Adrenal gland (tissue), 5 donors: Measurements from ENCODE around the gene PYURF.

Experiments
- CTCF ChIP-seq, 6 experiments: fragments of 450-650 bp in 4 of 6; fragments of 200-600 bp in 2 of 6; sonication (generic) in 1 of 6; IDR thresholded peaks; 1 replicate in 5 of 6; 2 replicates in 1 of 6; pipeline versions ENCODE4 v1.5.1 to v1.8.0; 2016 to 2021; ENCODE audit warnings: antibody characterized with exemption in 6 of 6, mild to moderate bottlenecking in 2 of 6, moderate library complexity in 1 of 6
- POLR2A ChIP-seq, 2 donors: fragments of 450-650 bp; IDR thresholded peaks; one replicate each; pipeline ENCODE4 v1.6.1; 2017; ENCODE audit warnings: antibody characterized with exemption in 2 of 2, mild to moderate bottlenecking in 2 of 2, moderate library complexity in 1 of 2
- donor health status: DM: no; HTN: no; CAD: no.

- no peak for TF ChIP-seq CTCF (IDR thresholded peaks at IDR 0.05)
- no peak for TF ChIP-seq POLR2A (IDR thresholded peaks at IDR 0.05)
Observed at GRCh38 chr4:88570001-88570400, 46.4 kb upstream of the PYURF start.
